HEK293 (cell line): ENCODE data around the gene C1orf56.
A peak's percentile ranks its signal among the peaks of the same experiment; 100 is the strongest.

ENCODE experiments used
- BCL11A ChIP-seq: fragments of 450-650 bp; formaldehyde crosslinking; IDR thresholded peaks from 2 replicates; pipeline ENCODE4 v1.5.1; 2016; ENCODE audit warnings: low read depth, missing biosample characterization, missing genetic modification characterization
- GLIS2 ChIP-seq: fragments of 450-650 bp; formaldehyde crosslinking; IDR thresholded peaks from 2 replicates; pipeline ENCODE4 v1.5.1; 2016; ENCODE audit warnings: missing biosample characterization, missing genetic modification characterization
- SETDB1 ChIP-seq: IDR thresholded peaks from one replicate; pipeline ENCODE4 v1.6.1; 2017; ENCODE audit warnings: mild to moderate bottlenecking, low read length, moderate library complexity, mixed read lengths; ENCODE audit not compliant: insufficient read length
- SP7 ChIP-seq: fragments of 450-650 bp; formaldehyde crosslinking; IDR thresholded peaks from 2 replicates; pipeline ENCODE4 v1.5.1; 2016; ENCODE audit warnings: missing biosample characterization, missing genetic modification characterization
- TRIM28 ChIP-seq: IDR thresholded peaks from 2 replicates; pipeline ENCODE4 v1.6.1; 2011; ENCODE audit warnings: low read length, control low read depth, borderline replicate concordance
- YY1 ChIP-seq: fragments of 450-650 bp; formaldehyde crosslinking; IDR thresholded peaks from 2 replicates; pipeline ENCODE4 v1.5.1; 2018; ENCODE audit warnings: missing biosample characterization, missing genetic modification characterization
- YY2 ChIP-seq: fragments of 450-650 bp; formaldehyde crosslinking; IDR thresholded peaks from 2 replicates; pipeline ENCODE4 v1.5.1; 2016; ENCODE audit warnings: missing biosample characterization, missing genetic modification characterization
- ZBTB1 ChIP-seq: fragments of 450-650 bp; formaldehyde crosslinking; IDR thresholded peaks from 2 replicates; pipeline ENCODE4 v1.5.1; 2016; ENCODE audit warnings: missing biosample characterization, missing genetic modification characterization
- ZNF114 ChIP-seq: fragments of 450-650 bp; formaldehyde crosslinking; IDR thresholded peaks from 2 replicates; pipeline ENCODE4 v1.5.0; 2017; ENCODE audit warnings: missing biosample characterization, missing genetic modification characterization
- ZNF350 ChIP-seq: fragments of 450-650 bp; formaldehyde crosslinking; IDR thresholded peaks from 2 replicates; pipeline ENCODE4 v1.5.0; 2017; ENCODE audit warnings: missing biosample characterization, mild to moderate bottlenecking, missing genetic modification characterization
- ZNF394 ChIP-seq: fragments of 450-650 bp; formaldehyde crosslinking; IDR thresholded peaks from 2 replicates; pipeline ENCODE4 v1.5.1; 2016; ENCODE audit warnings: missing biosample characterization, missing genetic modification characterization, mild to moderate bottlenecking, moderate library complexity, borderline replicate concordance
- ZNF423 ChIP-seq: fragments of 450-650 bp; formaldehyde crosslinking; IDR thresholded peaks from 2 replicates; pipeline ENCODE4 v1.5.1; 2016; ENCODE audit warnings: missing biosample characterization, missing genetic modification characterization
- ZNF501 ChIP-seq: fragments of 450-650 bp; formaldehyde crosslinking; IDR thresholded peaks from 2 replicates; pipeline ENCODE4 v1.5.1; 2016; ENCODE audit warnings: missing biosample characterization, missing genetic modification characterization
- ZNF560 ChIP-seq: fragments of 450-650 bp; formaldehyde crosslinking; IDR thresholded peaks from 2 replicates; pipeline ENCODE4 v1.5.1; 2017; ENCODE audit warnings: missing biosample characterization, missing genetic modification characterization, borderline replicate concordance
- ZNF561 ChIP-seq: fragments of 450-650 bp; IDR thresholded peaks from 2 replicates; pipeline ENCODE4 v1.5.1; 2018; ENCODE audit warnings: missing biosample characterization, missing genetic modification characterization, borderline replicate concordance
- ZNF76 ChIP-seq: fragments of 450-650 bp; formaldehyde crosslinking; IDR thresholded peaks from 2 replicates; pipeline ENCODE4; 2016; ENCODE audit warnings: low read depth, missing biosample characterization, missing genetic modification characterization, borderline replicate concordance
- TF ChIP-seq, protein P1 (sequence below): fragments of 450-650 bp; formaldehyde crosslinking; IDR thresholded peaks from 2 replicates; pipeline ENCODE4 v1.5.1; 2016; ENCODE audit warnings: missing biosample characterization, missing genetic modification characterization
- TF ChIP-seq, protein P2 (sequence below): fragments of 450-650 bp; formaldehyde crosslinking; IDR thresholded peaks from 2 replicates; pipeline ENCODE4 v1.5.1; 2016; ENCODE audit warnings: missing biosample characterization, missing genetic modification characterization
- TF ChIP-seq, protein P3 (sequence below): fragments of 450-650 bp; formaldehyde crosslinking; conservative IDR thresholded peaks from 2 replicates; pipeline ENCODE4 v1.5.1; 2016; ENCODE audit warnings: low read depth, missing biosample characterization, missing genetic modification characterization
- TF ChIP-seq, protein P4 (sequence below): fragments of 450-650 bp; formaldehyde crosslinking; IDR thresholded peaks from 2 replicates; pipeline ENCODE4 v1.5.1; 2016; ENCODE audit warnings: missing biosample characterization, missing genetic modification characterization
- TF ChIP-seq, protein P5 (sequence below): fragments of 450-650 bp; formaldehyde crosslinking; IDR thresholded peaks from 2 replicates; pipeline ENCODE4 v1.5.1; 2016; ENCODE audit warnings: missing biosample characterization, missing genetic modification characterization
- TF ChIP-seq, protein P6 (sequence below): fragments of 450-650 bp; formaldehyde crosslinking; IDR thresholded peaks from 2 replicates; pipeline ENCODE4 v1.5.1; 2016; ENCODE audit warnings: missing biosample characterization, missing genetic modification characterization
- TF ChIP-seq, protein P7 (sequence below): fragments of 450-650 bp; formaldehyde crosslinking; IDR thresholded peaks from 2 replicates; pipeline ENCODE4 v1.5.1; 2016; ENCODE audit warnings: missing biosample characterization, missing genetic modification characterization

C1orf56 gene

DNA sequence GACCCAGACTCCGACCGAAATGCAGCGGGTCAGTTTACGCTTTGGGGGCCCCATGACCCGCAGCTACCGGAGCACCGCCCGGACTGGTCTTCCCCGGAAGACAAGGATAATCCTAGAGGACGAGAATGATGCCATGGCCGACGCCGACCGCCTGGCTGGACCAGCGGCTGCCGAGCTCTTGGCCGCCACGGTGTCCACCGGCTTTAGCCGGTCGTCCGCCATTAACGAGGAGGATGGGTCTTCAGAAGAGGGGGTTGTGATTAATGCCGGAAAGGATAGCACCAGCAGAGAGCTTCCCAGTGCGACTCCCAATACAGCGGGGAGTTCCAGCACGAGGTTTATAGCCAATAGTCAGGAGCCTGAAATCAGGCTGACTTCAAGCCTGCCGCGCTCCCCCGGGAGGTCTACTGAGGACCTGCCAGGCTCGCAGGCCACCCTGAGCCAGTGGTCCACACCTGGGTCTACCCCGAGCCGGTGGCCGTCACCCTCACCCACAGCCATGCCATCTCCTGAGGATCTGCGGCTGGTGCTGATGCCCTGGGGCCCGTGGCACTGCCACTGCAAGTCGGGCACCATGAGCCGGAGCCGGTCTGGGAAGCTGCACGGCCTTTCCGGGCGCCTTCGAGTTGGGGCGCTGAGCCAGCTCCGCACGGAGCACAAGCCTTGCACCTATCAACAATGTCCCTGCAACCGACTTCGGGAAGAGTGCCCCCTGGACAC lies 534 bp downstream of the C1orf56 start (continued):
- TF ChIP-seq, protein P1, sequence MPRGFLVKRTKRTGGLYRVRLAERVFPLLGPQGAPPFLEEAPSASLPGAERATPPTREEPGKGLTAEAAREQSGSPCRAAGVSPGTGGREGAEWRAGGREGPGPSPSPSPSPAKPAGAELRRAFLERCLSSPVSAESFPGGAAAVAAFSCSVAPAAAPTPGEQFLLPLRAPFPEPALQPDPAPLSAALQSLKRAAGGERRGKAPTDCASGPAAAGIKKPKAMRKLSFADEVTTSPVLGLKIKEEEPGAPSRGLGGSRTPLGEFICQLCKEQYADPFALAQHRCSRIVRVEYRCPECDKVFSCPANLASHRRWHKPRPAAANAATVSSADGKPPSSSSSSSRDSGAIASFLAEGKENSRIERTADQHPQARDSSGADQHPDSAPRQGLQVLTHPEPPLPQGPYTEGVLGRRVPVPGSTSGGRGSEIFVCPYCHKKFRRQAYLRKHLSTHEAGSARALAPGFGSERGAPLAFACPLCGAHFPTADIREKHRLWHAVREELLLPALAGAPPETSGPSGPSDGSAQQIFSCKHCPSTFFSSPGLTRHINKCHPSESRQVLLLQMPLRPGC (tag by site-specific recombination) = no peak
- TF ChIP-seq YY2 (tag by site-specific recombination) (peak; percentile 50), ZNF561 (tag by site-specific recombination) (no peak), ZNF76 (tag by site-specific recombination) (peak; percentile 57; the same call in 1 of the 2 replicates), ZNF423 (0 out of 2 replicates have a peak, but pooled peaks have one; percentile 23), ZBTB1 (tag by site-specific recombination) (no peak), SP7 (tag by site-specific recombination) (0 out of 2 replicates have a peak, but pooled peaks have one; percentile 11), TRIM28 (no peak), SETDB1 (no peak), ZNF394 (tag by site-specific recombination) (0 out of 2 replicates have a peak, but pooled peaks have one; percentile 13), ZNF114 (tag by site-specific recombination) (no peak), GLIS2 (peak; percentile 27), YY1 (tag by site-specific recombination) (peak; percentile 69; the same call in 1 of the 2 replicates), ZNF560 (tag by site-specific recombination) (no peak), BCL11A (tag by site-specific recombination) (peak; percentile 59; the same call in 1 of the 2 replicates), ZNF501 (tag by site-specific recombination) (peak; percentile 49), ZNF350 (no peak)
- TF ChIP-seq, protein P2, sequence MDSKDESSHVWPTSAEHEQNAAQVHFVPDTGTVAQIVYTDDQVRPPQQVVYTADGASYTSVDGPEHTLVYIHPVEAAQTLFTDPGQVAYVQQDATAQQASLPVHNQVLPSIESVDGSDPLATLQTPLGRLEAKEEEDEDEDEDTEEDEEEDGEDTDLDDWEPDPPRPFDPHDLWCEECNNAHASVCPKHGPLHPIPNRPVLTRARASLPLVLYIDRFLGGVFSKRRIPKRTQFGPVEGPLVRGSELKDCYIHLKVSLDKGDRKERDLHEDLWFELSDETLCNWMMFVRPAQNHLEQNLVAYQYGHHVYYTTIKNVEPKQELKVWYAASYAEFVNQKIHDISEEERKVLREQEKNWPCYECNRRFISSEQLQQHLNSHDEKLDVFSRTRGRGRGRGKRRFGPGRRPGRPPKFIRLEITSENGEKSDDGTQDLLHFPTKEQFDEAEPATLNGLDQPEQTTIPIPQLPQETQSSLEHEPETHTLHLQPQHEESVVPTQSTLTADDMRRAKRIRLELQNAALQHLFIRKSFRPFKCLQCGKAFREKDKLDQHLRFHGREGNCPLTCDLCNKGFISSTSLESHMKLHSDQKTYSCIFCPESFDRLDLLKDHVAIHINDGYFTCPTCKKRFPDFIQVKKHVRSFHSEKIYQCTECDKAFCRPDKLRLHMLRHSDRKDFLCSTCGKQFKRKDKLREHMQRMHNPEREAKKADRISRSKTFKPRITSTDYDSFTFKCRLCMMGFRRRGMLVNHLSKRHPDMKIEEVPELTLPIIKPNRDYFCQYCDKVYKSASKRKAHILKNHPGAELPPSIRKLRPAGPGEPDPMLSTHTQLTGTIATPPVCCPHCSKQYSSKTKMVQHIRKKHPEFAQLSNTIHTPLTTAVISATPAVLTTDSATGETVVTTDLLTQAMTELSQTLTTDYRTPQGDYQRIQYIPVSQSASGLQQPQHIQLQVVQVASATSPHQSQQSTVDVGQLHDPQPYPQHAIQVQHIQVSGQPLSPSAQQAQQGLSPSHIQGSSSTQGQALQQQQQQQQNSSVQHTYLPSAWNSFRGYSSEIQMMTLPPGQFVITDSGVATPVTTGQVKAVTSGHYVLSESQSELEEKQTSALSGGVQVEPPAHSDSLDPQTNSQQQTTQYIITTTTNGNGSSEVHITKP (tag by site-specific recombination) = 0 out of 2 replicates have a peak, but pooled peaks have one; percentile 10
- TF ChIP-seq, protein P3, sequence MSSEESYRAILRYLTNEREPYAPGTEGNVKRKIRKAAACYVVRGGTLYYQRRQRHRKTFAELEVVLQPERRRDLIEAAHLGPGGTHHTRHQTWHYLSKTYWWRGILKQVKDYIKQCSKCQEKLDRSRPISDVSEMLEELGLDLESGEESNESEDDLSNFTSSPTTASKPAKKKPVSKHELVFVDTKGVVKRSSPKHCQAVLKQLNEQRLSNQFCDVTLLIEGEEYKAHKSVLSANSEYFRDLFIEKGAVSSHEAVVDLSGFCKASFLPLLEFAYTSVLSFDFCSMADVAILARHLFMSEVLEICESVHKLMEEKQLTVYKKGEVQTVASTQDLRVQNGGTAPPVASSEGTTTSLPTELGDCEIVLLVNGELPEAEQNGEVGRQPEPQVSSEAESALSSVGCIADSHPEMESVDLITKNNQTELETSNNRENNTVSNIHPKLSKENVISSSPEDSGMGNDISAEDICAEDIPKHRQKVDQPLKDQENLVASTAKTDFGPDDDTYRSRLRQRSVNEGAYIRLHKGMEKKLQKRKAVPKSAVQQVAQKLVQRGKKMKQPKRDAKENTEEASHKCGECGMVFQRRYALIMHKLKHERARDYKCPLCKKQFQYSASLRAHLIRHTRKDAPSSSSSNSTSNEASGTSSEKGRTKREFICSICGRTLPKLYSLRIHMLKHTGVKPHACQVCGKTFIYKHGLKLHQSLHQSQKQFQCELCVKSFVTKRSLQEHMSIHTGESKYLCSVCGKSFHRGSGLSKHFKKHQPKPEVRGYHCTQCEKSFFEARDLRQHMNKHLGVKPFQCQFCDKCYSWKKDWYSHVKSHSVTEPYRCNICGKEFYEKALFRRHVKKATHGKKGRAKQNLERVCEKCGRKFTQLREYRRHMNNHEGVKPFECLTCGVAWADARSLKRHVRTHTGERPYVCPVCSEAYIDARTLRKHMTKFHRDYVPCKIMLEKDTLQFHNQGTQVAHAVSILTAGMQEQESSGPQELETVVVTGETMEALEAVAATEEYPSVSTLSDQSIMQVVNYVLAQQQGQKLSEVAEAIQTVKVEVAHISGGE (tag by site-specific recombination) = peak; percentile 38; the same call in 1 of the 2 replicates
- TF ChIP-seq, protein P4, sequence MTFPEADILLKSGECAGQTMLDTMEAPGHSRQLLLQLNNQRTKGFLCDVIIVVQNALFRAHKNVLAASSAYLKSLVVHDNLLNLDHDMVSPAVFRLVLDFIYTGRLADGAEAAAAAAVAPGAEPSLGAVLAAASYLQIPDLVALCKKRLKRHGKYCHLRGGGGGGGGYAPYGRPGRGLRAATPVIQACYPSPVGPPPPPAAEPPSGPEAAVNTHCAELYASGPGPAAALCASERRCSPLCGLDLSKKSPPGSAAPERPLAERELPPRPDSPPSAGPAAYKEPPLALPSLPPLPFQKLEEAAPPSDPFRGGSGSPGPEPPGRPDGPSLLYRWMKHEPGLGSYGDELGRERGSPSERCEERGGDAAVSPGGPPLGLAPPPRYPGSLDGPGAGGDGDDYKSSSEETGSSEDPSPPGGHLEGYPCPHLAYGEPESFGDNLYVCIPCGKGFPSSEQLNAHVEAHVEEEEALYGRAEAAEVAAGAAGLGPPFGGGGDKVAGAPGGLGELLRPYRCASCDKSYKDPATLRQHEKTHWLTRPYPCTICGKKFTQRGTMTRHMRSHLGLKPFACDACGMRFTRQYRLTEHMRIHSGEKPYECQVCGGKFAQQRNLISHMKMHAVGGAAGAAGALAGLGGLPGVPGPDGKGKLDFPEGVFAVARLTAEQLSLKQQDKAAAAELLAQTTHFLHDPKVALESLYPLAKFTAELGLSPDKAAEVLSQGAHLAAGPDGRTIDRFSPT (tag by site-specific recombination) = peak; percentile 97
- TF ChIP-seq, protein P5, sequence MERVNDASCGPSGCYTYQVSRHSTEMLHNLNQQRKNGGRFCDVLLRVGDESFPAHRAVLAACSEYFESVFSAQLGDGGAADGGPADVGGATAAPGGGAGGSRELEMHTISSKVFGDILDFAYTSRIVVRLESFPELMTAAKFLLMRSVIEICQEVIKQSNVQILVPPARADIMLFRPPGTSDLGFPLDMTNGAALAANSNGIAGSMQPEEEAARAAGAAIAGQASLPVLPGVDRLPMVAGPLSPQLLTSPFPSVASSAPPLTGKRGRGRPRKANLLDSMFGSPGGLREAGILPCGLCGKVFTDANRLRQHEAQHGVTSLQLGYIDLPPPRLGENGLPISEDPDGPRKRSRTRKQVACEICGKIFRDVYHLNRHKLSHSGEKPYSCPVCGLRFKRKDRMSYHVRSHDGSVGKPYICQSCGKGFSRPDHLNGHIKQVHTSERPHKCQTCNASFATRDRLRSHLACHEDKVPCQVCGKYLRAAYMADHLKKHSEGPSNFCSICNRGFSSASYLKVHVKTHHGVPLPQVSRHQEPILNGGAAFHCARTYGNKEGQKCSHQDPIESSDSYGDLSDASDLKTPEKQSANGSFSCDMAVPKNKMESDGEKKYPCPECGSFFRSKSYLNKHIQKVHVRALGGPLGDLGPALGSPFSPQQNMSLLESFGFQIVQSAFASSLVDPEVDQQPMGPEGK = peak; percentile 1
- TF ChIP-seq, protein P6, sequence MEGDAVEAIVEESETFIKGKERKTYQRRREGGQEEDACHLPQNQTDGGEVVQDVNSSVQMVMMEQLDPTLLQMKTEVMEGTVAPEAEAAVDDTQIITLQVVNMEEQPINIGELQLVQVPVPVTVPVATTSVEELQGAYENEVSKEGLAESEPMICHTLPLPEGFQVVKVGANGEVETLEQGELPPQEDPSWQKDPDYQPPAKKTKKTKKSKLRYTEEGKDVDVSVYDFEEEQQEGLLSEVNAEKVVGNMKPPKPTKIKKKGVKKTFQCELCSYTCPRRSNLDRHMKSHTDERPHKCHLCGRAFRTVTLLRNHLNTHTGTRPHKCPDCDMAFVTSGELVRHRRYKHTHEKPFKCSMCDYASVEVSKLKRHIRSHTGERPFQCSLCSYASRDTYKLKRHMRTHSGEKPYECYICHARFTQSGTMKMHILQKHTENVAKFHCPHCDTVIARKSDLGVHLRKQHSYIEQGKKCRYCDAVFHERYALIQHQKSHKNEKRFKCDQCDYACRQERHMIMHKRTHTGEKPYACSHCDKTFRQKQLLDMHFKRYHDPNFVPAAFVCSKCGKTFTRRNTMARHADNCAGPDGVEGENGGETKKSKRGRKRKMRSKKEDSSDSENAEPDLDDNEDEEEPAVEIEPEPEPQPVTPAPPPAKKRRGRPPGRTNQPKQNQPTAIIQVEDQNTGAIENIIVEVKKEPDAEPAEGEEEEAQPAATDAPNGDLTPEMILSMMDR = peak; percentile 68; the same call in 1 of the 2 replicates
- TF ChIP-seq, protein P7, sequence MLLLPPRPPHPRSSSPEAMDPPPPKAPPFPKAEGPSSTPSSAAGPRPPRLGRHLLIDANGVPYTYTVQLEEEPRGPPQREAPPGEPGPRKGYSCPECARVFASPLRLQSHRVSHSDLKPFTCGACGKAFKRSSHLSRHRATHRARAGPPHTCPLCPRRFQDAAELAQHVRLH = no peak
